Stimulated activated CD8-positive, alpha-beta memory T cell treated with anti-CD3 and anti-CD28 coated beads, Interleukin-15, amount 100 ng/mL, for 4 hours (primary cell): ENCODE data around the gene UNCX.
"Not testable (repeated sequence)": the region's sequence is repeated elsewhere in the genome, so short reads cannot be mapped to it uniquely, and the experiment has no call there.

Source experiments
- DNase-seq, 2 donors: peaks; one replicate each; pipeline ENCODE4 v3.0.0-alpha.2; 2020; ENCODE audit warnings: low read depth in 2 of 2

Gene UNCX

DNA sequence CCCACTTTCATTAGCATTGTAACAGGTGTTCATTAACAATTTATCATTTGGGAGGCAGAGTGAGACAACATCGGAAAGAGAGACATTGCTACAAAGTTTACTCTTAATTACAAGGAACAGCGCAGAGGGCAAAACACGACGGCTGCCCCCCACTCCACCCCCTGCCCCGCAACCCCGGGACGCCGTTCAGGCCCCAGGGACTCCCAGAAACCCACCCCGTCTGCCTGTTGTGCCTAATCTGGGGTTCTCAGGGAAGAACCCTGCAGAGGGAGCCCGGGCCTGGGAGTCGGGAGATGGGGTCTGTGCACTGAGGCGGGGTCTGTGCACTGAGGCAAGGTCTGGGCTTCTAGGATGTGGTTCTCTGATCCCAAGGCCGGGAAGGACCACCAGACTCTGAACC is 25.2 kb downstream of the UNCX start:
- no peak for DNase-seq

DNA sequence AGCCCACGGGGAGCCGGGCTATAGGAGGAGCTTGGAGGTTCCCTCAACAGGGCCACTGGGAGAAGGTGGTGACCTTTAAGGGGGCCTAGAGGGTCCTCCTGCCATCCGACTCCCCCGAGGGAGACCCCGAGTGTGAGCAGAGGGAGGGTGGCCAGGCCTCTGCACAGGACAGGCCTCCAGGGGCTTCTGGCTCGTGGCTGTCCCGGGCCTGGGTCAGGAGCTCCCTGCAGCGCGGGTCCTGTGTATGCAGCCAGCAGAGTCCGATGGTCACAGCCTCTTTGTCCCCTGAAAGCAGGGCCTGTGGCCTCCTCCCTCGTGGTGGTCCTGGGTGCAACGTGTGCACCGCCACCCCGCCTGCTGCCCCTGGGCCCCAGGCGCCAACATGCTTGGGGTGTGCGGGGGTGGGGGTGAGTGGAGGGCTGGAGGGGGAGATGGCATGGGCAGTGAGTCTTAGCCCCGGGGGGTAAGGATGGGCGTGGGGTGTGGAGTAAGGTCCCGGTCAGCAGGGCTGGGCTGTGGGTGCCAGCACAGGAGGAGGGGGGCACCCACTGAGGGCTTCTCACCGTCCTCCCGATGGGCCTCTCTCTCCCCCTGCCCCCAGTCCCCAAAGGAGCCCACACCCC is 27.1 kb downstream of the UNCX start:
- no peak for DNase-seq

- DNase-seq: no peak
Observed at GRCh38 chr7:1260244-1260635, 27.6 kb downstream of the UNCX start.

DNA sequence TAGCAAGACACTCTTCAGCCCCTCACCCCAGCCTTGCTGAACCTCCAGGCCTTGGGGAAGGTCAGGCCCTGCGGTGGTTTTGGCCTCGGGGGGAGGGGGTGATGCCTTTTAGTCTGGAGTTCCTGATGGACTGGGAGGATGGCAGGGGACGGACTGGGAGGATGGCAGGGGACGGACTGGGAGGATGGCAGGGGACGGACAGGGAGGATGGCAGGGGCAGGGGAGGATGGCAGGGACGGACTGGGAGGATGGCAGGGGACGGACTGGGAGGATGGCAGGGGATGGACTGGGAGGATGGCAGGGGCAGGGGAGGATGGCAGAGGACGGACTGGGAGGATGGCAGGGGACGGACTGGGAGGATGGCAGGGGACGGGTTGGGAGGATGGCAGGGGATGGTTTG is 28.4 kb downstream of the UNCX start:
- DNase-seq: not testable (repeated sequence)

- no peak for DNase-seq
Observed at GRCh38 chr7:1262441-1262840, 29.8 kb downstream of the UNCX start.

DNA sequence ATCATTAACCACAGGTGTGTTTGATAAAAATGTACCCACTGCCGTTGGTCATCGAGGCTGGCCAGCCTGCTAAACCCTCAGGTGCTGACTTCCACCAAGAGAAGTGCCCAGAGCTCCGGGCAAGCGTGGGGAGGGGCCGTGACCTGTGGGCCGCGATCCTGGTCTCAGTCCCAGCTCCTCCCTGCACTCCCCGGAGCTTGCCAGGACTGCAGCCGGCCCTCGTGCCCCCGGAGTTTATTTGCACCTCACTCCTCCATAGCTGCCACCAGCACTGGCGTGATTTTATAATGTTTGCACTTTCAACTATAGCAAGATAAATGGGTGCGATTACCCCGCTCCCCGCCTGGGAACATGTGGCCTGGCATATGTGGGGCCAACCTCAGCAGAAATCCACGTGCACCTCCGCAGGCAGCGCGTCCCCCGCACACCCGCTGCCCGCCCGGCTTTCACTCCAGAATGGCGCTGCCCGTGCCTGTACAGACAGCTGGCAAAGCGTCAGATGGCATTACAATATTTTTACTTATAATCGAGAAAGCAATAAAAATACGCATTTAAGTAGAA is 30.8 kb downstream of the UNCX start:
- no peak for DNase-seq

GRCh38 chr7:1264345-1265280 is 31.9 kb downstream of the UNCX start:
- DNase-seq: no peak

GRCh38 chr7:1267016-1267900 is 34.6 kb downstream of the UNCX start:
- DNase-seq: no peak

DNA sequence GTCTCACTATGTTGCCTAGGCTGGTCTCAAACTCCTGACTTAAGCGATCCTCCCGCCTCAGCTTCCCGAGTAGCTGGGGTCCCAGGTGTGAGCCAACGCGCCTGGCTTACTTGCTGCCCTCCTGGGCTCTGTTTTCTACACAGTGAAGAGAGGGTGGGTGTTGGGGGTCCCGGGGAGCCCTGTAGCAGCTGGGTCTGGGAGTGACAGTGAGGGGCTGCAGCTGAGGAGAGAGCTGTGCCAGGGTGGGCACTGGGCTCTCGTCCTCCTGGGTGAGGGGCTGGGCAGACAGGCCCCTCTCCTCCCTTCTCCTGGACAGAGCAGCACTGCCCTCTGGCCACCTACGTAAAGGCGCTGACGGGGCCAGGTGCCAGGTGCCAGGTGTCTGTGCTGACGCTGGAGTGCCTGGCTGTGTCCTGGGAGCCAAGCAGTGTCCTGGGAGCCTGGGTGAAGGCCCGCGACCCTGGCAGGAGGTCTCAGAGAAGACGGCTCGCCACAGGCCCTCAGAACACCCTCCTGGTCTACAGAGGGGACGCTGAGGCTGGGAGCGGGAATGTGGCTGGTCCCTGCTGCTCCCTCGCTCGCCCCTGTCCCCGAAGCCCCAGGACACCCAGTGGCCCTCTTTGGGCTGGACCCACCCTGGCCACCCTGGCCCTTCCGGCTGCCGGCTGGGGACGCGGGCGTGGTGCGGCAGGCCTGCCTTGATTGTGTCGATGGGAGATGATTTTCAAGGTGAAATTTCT is 35.6 kb downstream of the UNCX start:
- no peak for DNase-seq

- DNase-seq: no peak
Observed at GRCh38 chr7:1268866-1269265, 36.2 kb downstream of the UNCX start.

DNA sequence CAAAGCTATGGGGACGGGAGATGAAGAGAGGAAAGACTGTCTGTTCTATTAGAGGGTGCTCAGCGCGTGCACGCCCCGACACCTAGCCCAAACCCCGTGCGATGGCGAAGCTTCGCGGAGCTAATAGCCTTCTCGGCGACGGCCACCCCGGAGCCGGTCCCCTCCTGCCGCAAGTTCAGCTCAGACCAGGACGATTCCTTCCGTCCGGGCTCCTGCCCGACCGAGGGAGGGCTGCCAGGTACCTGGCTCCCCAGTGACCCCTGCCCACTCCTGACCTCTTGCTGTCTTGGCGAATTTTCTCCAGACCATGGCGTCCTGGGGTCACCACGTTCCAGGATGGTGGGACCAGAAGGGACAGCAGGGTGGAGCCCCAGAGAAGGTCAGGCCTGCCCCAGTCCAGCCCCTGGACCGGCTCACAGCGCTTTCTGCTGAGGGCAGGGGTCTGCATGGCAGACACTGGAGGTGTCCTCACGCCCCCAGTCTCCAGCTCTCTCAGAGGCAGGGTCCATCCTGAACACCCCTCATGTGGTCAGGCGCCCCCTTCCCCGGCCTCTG is 36.7 kb downstream of the UNCX start:
- no peak for DNase-seq

GRCh38 chr7:1270181-1270580 is 37.5 kb downstream of the UNCX start:
- DNase-seq: no peak

- DNase-seq: no peak
Observed at GRCh38 chr7:1271046-1271445, 38.4 kb downstream of the UNCX start.

DNA sequence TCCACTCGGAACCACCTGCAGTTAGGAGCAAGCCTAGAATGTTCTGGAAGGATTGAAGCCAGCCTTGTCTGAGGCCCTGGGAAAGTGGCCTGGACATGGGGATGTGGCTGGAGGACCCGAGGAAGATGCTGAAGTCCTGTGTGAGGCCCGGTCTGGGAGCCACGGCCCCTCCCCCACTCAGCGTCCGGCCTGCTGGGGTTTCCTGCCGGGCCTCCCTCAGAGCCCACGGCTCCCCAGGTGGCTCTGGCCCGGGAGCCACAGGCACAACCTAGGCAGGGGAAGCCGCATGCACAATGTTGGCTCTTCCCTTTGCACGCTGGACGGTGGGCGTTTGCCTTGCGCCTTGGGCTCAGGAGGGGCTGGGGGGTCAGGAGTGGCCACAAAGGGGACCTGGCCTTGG is 39.0 kb downstream of the UNCX start:
- DNase-seq: no peak

DNA sequence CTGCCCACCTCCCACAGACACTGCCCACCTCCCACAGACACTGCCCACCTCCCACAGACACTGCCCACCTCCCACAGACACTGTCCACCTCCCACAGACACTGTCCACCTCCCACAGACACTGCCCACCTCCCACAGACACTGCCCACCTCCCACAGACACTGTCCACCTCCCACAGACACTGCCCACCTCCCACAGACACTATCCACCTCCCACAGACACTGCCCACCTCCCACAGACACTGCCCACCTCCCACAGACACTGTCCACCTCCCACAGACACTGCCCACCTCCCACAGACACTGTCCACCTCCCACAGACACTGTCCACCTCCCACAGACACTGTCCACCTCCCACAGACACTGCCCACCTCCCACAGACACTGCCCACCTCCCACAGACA is 39.5 kb downstream of the UNCX start:
- DNase-seq: not testable (repeated sequence)

GRCh38 chr7:1274121-1274875 is 41.6 kb downstream of the UNCX start:
- DNase-seq: no peak

DNA sequence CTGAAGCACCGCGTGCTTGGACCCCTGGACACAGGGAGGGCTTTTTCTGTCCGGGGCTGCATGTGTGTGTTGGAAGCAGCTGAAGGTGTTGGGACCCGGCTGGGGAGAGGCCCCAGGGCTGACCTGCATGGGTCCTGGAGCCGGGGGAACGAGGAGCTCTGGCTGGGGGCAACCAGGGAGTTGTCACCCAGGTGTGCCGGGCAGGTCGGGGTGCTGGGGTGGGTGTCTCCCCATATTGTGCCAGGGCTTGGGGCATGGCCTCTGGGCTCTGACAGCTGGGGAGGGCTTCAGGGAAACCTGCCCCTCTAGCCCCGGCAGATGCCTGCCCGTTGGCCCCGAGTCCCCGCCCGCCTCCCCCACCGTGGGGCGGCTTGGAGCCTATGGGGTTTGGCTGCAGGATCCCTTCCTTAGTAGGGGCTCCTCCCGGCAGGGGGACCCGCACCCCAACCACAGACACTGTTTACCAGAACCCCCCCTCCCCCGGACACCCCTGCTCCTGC is 42.3 kb downstream of the UNCX start:
- DNase-seq: no peak

DNA sequence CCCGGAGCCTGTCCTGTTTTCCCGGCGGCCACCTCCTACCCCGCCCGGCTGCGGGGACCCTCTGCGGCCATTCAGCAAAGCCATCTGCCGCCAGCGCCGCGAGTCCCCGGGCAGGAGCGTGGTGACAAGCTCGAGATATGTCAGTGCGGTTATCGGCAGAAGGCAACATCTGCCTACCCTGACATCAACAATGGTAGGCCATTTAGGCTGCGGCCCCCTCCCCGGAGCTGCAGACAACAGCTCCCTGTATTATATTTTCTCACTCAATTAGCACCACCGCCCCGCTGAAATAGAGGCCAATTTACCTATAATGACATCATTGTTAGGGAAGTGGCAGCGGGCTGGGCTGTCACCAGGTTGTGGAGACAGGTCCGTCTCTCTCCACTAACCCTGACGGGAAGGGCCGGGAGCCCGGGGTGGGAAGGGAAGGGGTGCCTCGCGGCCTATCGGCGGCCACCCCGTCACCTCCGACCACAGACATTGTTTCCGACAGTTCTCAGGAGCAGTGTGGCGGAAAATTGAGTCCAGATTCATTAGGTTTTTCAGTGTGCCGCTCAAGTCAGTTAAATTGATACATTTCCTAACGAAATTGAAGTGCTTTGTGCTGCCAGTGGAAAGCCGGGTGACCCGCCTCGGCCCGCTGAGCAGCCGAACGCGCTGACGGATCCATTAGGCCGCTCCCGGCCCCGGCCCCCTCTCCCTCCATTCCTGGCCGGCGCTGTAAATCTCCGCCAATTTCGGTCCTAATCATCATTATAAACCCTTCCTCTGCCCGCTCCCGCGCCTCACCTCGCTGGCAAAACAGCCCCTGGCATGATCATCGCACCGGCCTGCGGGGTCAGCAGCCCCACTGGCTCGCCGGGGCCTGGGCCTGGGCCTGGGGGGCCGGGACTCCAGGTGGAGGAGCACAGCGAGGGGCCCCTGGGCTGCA is 43.0 kb downstream of the UNCX start:
- DNase-seq: no peak

DNA sequence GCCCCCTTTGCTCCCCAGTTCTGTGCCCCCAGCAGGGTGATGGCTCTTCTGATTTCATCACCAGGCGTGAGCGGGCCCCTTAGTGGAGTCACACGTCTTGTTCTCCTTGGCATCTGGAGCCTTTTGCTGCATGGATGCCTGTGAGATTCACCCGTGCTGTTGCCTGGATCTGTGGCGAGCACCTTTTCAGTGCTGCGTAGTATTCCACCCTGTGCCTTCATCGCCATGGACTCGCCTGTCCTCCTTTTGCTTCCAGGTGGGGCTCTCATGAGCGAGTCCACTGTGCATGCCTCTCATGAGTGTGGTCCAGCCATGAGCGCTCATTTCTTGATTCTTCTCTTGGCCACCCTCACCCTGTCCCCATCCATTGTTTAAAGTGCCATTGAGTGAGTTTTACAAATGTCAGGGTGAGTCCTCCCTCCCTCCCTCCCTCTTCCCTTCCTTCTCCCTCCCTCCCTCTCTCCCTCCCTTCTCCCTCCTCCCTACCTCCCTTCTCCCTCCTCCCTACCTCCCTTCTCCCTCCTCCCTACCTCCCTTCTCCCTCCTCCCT is 44.0 kb downstream of the UNCX start:
- DNase-seq: no peak
